ENCODE data around the gene MRFAP1L1.

Gene MRFAP1L1

GRCh38 chr4:6752486-6752829 lies 42.8 kb upstream of the MRFAP1L1 start:
- no peak overlapping the region for H3K4me3 ChIP-seq (ENCODE audit: control insufficient read depth, low read depth, low read length)
- TF ChIP-seq CTCF (conservative IDR thresholded peaks at IDR 0.05; ENCODE audit: control insufficient read depth, insufficient read depth, low read depth, low read length): no peak
- no peak for DNase-seq (ENCODE audit: low read depth)

GRCh38 chr4:6751611-6752485 lies 42.2 kb upstream of the MRFAP1L1 start:
- TF ChIP-seq CTCF (conservative IDR thresholded peaks at IDR 0.05; ENCODE audit: control insufficient read depth, insufficient read depth, low read depth, low read length): no peak
- DNase-seq (ENCODE audit: low read depth): no peak
- H3K4me3 ChIP-seq (ENCODE audit: control insufficient read depth, low read depth, low read length): no peak overlapping the region

DNA sequence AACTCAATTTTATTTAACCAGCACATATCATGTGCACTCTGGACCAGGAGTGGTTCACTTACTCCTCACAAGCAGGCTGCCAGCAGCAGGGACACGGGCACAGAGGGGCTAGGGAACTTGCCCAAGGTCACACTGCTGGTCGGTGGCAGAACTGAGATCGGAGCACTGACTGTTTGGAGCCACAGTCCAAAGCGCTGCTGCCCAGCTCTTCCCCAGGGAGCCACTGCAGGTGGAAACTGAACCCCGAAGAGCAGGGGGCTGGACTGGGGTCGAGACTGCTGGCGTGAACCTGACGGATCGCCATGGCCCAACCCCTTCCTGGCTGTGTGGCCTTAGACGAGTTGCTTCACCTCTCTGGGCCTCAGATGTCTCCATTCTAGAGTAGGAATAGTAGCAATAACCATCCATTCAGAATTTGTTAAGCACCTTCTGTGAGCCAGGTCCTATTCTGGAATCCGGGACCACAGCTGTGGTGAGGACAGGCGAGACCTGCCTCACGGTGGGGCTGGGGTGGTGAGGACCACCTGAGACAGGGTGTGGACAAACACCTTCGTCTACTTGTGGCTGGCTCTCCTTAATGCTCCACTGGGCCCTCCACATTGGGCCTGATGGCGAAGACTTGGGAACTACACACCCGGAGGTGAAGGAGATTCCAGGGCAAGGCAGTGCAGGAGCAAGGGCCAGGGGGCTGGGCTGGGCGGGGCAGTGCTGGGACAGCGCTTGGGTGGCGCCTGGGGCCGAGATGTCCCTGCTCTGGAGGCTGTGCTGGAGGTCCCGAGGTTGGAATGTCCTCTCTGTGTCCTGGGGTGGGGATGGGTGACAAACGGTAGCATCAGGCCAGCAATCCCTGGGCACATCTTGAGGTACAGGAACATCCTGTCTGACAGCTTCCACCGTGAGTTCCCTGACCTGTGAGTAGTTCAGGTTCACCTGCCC lies 40.9 kb upstream of the MRFAP1L1 start:
- DNase-seq (ENCODE audit: low read depth): no peak
- no peak overlapping the region for H3K4me3 ChIP-seq (ENCODE audit: control insufficient read depth, low read depth, low read length)
- no peak for TF ChIP-seq CTCF (conservative IDR thresholded peaks at IDR 0.05; ENCODE audit: control insufficient read depth, insufficient read depth, low read depth, low read length)

DNA sequence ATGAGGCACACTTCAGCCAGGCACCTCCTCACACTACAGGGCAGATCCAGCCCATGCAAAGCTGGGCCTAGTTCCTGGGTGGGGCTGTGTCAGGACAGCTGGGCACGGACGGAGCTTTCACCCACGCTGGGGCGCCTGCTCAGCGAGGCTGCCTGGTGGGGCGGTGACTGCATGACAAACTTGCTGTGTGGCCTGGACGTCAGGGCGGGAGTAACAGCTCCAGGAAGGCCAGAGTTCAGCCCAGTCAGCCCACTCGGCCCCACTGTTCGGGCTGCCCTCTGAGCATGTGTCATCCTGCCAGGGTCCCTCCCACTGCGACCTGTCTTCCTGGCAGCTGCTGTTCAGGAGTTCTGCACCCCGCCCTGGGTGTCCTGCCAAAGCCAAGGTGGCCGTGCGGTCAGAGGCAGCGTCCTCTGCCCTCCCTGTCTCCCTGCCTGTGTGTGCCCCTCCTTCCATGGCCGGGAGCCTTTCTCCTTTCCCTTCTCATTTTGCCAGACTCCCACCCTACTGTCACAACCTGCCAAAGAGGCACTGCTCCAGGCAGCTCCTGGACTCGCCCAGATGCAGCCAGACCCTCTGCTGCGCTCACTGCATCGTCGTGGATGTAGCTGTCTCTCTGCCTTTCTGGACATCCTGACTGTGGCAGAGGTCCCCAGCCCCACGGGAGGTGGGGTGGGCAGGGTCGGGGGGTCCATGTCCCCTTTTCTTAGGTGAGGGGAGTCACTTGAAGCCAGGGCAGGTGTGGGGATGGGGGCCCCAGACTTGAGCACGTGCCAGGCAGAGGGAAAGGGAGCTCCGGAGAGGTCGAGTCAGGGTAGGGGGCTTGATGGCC lies 39.9 kb upstream of the MRFAP1L1 start:
- H3K4me3 ChIP-seq (ENCODE audit: control insufficient read depth, low read depth, low read length): no peak overlapping the region
- no peak for TF ChIP-seq CTCF (conservative IDR thresholded peaks at IDR 0.05; ENCODE audit: control insufficient read depth, insufficient read depth, low read depth, low read length)
- DNase-seq (ENCODE audit: low read depth): peak; percentile 75

DNA sequence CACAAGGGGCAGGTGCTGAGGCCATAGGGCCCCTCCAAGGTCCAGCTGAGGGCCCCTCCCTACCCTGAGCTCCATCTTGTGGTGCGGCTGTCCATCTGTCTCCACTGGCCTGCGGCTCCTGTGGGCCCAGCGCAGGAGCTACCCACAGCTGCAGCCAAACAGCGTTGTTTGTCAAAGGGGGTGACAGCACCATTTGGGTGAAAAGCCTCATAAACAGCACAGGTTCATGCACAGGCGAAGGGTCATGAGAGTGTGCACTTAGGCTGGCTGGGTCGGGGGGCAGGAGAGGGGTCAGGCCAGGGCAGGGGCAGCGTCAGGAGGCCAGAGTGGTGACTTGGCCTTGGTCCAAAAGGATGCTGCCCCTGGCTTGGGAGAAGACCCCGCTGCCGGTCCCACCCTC lies 38.6 kb upstream of the MRFAP1L1 start:
- no peak for TF ChIP-seq CTCF (conservative IDR thresholded peaks at IDR 0.05; ENCODE audit: control insufficient read depth, insufficient read depth, low read depth, low read length)

More for the DNA sequence above, 38.6 kb upstream of the MRFAP1L1 start:
- DNase-seq (ENCODE audit: low read depth): no peak
- no peak overlapping the region for H3K4me3 ChIP-seq (ENCODE audit: control insufficient read depth, low read depth, low read length)

Measured in fibroblast of mammary gland (primary cell).